CD4-positive, alpha-beta T cell treated with Interferon gamma for 1 hour (primary cell): ENCODE data around the gene PTPN2.

Experiments used
- DNase-seq: peaks from one replicate; pipeline ENCODE4 v3.0.0-alpha.2; 2020

The PTPN2 gene

DNA sequence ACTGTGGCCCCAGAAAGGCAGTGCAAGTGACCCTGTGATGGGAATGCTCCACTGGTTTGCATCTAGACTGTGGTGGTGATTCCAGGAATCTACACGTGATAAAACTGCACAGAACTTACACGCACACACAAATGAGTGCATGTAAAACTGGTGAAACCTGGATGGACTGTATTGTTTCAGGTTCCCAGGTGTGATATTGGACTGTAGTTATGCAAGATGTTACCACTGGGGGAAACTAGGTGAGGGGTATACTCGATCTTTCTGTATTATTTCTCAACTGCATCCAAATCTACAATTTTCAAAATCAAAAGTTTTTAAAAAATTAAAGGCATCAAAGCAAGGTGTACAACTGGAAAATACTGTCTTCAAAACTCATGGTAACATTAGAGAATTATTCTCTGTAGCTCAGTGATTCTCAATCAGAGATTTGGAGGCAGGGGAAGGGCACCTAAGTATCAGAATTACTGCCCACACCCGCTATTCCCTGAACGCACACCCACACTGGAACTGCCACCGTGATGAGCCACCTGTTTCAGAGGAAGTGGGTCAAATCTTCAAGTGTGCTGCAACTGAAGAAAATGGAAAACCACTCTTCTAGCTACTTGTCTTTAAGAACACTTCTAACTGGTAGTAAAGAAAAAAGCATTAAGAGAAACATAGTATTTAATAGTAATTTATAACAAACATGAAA, 26.7 kb downstream of the PTPN2 start:
- no peak for DNase-seq

DNA sequence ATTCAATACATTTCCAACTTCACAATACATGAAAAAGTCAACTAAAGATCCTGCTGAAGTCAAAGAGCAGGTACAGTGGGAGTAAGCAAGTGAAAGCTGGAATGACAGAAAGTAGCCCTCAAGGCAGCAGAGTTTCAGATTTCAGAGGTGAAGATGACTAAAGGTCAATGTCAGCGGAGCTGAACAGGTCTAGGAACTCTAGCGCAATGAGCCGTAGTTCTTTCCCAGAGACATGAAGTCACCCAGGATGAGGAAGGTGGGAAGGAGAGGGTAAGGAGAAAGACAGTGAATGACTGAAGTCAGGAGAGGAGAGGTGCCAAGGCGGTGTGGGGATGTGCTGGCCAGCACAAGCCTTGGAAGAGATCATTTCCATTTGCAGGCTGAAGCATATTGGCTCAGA, 28.1 kb downstream of the PTPN2 start:
- no peak for DNase-seq

DNA sequence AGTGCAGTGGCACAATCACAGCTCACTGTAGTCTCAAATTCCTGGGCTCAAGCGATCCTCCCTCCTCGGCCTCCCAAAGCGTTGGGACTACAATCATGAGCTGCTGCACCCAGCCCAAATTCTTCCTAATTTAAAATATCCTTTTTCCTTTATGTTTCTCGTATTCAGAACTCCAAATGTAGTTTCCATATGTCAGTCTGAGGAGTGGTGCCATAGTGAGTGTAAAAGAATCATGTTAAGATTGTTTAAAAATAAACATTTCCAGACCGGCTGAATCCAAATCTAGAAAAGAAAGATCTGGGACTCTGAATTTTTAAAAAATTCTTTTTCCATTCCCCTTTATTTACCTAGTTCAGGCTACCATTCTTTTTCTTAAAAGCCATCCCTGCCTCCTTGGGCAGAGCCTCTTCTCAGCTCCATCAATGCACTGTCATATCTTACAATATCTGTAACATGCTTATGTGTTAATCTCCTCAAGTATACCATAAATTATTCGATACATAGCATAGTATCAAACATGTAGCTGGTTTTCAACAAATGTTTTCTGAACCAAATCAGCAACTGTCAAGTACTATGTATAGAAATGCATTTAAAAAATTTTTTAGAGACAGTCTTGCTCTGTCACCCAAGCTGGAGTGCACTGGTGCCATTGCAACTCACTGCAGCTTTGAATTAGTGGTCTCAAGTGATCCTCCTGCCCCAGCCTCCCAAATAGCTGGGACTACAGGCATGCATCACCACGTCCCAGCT, 31.3 kb downstream of the PTPN2 start:
- DNase-seq: no peak

DNA sequence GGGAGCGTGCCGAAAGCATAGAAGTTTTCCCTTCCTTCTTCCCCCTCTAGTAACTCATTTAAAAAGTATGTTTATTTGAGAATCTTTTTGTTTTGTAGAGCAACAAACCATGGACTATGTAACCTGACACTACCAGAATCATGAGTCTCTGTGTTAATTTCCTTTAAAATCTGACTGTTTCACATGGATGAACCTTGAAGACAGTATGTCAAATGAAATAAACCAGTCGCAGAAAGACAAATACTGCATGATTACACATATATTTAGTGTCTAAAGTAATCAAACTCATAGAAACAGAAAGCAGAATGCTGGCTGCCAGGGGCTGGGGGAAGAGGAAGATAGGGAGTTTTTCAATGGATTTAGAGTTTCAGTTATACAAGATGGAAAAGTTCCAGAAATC, 32.3 kb downstream of the PTPN2 start:
- no peak for DNase-seq

DNA sequence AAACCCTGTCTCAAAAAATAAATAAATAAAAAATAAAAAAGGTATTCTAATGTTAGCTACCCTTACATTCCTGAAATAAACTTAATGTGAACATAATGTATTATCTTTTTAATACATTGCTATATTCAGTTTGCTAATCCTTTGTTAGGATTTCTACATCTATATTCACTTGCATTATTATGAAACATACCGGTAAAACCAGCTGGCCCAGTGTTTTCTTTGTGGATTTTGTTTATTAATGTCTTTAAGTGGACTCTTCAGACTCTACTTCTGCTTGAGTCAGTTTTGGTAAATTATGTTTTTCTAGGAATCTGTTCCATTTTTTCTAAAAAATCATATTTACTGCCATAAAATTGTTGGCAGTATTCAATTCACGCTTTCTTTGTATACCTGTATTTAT, 34.5 kb downstream of the PTPN2 start:
- no peak for DNase-seq

DNA sequence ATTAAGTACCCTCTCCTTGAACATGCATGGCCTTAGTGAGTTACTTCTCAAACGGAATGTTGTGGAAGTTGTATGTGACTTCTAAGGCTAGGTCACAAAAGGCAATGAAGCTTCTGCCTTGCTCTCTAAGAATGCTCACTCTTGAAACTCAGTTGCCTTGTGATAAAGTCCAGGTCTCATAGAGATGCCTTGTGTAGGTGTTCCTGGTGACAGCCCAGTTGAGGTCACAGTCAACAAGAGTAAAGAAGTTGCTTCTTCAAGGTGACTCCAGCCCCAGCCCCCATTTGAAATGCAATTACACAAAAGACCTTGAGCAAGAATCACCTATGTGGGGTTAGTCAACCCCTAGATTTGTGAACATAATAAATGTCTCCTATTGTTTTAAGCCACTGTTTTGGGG, 35.6 kb downstream of the PTPN2 start:
- no peak for DNase-seq

DNA sequence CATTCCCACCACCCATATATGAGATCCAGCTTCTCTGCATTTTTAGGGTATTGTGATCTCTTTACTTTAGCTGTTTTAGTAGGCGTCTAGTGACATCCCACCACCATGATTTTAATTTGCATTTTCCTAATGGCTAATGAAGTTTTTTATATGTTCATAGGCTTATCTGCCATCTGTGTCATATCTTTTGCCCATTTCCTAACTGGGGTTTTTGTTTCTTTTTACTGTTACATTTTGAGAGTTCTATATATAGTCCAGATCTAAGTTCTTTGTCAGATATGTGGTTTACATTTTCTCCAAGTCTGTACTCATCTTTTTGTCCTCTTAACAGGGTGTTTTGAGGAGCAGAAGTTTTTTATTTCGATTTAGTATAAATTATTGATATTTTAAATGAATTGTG, 39.6 kb downstream of the PTPN2 start:
- DNase-seq: no peak

DNA sequence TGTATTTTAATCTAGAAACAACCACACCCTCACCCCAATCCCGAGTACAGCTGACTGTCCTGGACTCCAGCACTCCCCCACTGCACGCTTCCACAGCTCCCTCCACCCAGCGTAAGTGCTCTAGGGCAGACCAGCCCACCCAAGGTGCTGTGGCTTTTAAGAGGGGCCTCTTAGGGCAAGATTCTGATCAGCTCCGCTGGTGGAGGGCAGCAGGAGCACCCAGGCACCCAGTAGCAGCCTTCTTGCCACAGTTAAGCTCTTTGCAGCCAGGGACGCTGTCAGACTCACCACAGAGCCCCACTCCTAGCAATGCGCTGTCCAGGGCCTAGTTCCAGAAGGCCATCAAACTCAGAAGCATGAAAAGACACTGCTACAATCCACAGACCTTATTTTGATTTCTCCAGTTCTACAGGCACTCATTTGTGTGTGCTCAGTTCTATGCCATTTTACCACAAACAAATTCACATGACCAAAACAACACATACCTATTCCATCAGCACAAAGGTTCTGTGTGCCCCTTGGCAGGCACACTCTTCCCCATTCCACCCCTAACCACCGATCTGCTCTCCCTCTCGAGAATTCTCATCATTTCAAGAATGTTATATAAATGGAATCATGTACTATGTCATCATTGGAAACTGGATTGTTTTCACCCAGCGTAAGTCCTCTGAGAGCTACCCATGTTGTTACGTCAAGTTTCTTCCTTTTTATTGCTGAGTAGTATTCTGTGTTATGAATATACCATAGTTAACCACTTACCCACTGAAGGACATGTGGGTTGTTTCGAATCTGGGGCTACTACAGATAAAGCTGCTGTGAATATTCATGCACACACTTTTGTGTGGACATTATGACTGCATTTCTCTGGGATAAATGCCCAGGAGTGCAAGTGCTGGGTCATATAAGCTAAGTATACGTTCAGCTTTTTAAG, 40.4 kb downstream of the PTPN2 start:
- DNase-seq: no peak

DNA sequence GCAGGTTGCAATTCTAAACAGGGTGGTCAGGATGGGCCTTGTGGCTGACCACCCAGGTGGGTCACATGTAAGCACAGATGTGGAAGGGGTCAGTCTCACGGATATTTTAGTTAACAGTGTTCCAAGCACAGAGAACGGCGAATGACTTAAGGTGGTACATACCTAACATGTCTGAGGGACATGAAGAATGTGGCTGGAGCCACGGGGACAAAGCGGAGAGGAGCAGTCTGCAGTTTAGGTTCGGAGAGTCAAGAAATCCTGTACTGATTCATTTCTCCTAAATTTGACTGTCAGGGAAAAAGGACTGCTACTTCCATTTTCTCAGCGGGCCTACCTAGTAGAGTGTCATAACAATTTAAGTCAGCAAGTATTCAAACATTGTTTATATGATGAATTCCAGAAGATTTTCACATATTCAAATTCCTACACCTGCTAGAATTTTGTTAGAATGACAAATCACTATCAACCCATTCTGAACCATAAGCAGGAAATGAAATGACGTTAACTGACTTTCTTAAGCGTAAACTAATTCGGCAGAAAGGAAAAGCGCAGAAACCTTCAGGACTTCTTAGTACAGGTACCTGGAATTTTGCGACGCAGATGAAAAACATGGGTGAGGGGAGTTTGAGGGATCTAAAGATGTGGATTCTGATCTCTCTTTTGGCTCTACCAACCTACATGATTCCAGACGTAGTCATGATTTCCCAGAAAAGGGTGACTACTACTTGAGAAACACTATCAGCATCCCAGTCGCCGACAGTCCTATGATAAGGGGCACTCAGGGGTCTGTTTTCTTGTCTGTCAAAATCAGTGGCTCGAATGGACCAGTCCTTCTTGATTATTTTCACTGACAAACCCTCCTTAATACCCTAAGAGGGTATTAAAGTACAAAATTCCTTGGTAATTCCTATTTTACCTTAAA, 41.3 kb downstream of the PTPN2 start:
- DNase-seq: no peak

DNA sequence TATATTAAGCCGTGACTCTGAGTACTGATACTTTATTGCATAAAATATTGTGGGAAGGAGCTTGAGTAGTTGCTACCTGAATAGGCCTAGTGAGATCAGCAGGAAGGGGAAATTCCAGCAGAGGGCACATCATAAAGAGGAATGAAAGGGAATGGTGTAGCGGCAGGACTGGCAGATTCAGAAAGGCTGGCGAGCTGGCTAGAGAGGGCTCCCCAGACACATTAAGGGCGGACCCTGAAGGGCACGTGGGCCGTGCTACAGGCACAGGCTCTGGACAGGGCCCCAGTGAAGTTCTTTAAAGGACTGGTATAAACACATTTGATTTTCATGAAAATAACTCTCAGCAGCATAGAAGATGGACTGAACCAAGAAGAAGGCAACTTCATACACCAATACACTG, 43.0 kb downstream of the PTPN2 start:
- no peak for DNase-seq

DNA sequence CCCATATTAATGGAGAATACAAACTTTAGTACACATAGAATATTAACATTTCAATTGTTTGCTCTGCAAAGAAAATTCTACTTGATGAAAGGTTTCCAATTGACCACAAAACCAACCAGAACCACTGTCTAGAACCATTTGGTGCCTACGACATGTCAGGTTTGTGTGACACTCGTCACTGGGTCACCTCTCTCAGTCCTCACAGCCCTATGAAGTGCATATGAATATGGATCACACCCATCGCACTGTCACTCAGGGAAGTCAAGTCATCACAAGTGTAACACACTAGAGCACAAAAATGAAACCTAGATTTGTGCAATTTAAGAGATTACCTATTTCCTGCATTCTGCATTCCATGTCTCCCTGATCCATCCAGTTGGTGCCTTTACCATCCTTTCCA, 43.7 kb downstream of the PTPN2 start:
- DNase-seq: peak; percentile 14

DNA sequence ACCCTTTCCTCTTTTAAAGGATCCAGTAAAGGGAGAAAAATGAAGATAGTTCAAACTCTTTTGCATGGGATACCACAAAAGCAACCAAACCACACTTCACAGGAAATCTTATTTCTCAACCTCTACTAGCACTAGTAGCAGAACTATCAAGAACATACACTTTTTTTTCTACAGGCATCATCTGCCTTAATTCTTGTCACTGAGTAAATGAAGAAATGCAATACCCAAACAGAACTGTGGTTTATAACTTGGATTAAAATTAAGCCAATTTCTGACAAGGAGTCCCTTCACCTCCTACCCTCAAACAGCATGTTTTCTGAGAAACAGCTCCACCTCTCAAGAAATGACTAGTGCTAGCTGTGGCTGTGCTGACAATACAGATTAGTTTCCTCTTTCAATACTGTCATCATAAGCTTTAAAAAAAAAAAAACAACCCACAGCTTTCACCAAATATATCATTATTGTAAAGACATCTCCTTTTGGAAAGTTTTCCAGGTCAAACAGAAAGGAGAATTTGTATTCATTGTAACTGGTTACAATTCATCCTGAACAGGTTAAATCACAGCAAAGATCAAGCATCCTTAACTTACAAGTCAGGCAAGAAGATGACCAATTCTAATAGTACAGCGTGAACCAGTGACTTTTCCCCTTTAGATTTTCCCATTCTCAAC, 44.4 kb downstream of the PTPN2 start:
- DNase-seq: peak; percentile 60

DNA sequence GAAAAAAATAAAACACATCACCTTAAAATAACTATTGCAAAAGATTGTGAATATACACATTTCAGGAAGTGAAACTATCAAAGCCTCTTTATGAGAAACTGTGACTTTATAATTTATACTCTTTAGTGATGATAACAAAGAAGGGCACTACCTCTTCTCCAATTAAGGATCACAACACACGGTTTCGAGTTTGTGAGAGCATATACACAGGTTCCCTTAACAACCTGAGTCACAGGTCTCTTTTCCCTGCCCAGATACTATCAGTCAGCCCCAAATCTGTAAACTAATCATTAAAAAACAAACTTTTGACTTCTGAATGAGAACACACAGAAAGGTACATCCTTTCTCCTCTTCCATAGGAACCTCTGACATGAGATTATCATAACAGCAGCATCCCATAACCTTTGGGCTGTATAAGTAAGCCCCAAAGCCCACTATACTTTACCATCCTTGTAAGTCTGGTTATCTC, 44.9 kb downstream of the PTPN2 start:
- peak; percentile 12 for DNase-seq

DNA sequence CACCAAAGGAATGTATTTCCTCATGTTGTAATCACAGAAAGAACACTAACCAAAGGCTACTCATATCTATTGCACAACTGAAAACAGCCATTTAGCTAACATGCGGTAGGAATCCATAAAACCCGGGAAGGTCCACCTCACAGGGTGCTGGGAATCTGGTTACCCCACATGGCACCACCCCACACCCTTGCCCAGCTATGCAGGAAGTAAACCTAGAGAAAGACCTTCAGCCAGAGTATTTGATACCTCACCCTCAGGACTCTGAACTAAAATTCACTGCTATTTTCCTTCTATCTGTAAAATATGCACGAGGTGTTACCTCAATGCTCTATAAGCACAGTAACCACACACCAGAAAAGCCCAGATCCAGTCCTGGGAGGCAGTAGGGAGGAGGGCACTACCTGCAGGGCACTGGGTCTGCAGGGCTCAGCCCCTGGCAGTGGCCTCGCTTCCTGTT, 45.8 kb downstream of the PTPN2 start:
- peak; percentile 54 for DNase-seq

DNA sequence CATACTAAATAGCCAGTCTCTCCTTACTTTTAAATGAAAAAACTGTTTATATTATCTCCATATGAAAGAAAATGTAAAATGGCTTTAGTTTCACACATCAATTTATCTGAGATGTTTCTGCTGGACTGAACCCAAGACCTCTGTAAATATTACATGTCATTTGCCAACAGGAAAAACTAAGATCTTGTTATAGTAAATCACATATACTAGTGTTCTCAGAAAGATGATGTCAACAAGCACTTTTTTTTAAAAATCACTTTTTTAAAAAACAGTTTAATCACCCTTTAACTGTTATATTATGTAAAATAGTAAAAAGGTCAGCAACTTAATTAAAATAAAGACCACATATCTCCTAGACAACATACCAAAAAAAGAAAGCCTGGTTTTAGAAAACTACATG, 46.3 kb downstream of the PTPN2 start:
- no peak for DNase-seq

DNA sequence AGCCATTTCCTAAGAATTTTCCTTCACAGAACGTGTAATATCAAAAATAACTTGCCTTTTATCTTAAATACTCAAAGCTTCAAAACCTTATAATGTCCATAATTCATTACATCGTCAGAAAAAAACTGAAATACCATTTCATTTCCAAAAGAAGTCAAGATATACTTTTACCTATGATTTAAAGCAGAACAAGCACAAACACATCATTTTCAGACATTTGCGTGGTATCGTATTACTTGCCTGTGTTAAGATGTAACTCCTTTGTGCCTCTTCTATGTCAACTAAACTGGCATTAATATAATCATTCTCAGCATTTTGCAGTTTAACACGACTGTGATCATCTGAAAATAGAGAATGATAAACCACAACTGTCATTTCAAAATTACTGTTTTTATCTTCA, 47.5 kb downstream of the PTPN2 start:
- DNase-seq: no peak

DNA sequence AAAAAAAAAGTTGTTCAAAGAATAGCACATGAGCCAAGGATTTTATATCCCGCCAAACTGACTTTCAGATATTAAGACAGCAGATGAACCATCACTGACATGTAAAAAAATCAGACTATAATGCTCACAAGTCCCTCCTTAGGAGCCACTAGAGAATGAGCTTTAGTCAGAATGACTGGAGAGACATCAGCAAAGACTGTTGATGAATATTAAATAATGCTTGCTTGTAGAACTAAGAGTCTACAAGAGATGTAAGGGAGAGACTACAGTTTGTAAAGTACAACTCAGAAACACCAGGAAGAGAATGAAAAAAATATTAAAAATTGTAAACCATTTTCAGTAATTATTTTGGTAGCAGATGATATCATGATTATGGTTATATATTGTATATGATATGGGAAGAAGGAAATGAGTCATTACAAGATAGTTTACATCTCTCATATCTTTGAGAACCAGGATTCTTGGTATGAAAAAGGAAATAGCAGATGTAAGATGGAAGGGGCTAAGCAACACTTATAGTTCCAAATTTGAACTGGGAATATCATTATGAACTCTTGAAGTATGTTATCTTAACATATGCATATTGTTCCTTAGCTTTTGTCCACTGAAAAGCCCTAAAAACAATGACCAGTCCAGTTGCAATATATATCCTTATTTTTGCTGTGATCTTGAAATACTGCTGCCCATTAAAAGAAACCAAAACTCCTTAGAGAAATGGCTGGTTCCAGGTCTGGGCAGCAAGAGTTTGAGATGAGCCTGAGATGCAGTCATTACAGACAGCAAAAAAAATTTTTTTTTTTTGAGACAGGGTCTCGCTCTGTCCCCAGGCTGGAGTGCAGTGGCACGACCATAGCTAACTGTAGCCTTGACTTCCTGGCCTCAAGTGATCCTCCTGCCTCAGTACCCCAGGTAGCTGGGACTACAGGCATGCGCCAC, 55.7 kb downstream of the PTPN2 start:
- DNase-seq: no peak

DNA sequence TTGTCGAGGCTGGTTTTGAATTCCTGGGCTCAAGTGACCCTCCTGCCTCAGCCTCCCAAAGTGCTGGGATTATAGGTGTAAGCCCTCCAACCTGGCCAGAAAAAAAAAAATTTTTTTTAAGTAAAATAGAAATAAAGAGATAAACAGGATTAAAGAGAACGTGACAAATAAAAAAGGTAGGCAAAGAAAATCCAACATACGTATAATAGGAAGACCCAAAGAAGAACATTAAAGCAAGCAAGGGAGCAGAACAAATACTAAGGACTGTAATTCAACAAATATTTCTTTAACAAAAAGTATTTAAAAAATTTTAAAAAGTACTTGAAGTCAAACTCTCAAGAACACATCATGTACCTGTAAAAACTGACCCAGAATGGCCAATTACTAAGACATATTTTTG, 56.4 kb downstream of the PTPN2 start:
- no peak for DNase-seq

DNA sequence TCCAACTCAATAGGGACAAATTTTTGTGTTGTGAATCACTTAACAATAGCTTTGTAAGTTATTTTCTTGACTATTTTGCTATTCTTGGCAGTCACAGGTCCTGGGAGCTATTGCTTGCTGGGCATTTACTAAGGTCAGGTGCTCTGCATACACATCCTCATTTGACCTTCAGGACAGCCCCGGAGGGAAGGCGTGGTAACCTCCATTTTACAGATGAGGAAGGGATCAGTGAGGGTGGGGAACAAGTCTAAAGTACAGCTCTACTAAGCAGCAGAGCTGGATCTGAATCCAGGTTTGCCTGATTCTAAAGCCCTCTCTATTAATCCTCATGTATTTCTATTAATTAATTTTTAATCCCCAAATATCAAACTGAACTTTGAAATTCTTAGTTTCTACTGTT, 58.8 kb downstream of the PTPN2 start:
- no peak for DNase-seq

DNA sequence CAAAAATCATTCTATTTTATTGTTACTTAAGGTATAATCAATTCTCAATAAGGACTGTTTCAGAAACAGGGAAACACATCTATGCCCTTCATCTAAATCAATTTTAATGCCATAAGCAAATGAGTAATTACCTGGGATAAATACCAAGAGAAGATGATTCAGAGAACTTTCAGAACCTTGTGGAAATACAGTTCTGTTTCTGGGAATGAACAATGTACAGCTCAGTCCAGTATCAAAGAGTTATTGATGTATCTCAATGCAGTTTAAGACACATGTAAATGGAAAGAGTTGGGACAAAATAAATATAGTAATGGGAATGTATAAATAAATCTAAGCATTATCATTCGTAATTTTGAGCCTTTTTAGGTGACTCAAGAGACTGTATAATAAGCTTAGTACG, 60.1 kb downstream of the PTPN2 start:
- DNase-seq: no peak

DNA sequence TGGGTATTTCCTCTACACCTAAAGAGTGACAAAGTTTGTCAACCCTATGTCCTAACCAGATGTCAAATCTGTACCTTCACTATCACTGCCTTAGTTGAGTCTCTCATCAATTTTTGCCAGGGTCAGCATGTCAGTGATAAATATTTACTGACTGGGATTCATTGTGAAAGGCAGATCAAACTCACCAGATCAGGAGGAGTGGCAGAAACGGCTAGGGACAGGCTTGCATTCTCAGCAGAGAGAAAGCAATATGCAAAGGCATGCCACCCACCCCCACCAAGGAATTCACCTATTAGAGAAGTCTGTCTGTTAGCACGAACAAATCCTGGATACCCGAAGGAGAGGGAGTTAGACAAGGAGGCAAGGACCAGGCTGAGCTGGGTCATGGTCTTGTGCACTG, 62.6 kb downstream of the PTPN2 start:
- no peak for DNase-seq
